ENCODE data around the gene MAPRE3. TPM values are rescaled to one million over a fixed set of nuclear protein-coding genes. Genes with fewer than 3 reads are reported as not detected.

Gene MAPRE3
- total and polyA plus RNA-seq, 9 of the 15 experiments (the other 6 are each of a cell fraction or from before 2014, with no cell fraction given) = 0.70 to 43.2 (median 12.6) TPM

DNA sequence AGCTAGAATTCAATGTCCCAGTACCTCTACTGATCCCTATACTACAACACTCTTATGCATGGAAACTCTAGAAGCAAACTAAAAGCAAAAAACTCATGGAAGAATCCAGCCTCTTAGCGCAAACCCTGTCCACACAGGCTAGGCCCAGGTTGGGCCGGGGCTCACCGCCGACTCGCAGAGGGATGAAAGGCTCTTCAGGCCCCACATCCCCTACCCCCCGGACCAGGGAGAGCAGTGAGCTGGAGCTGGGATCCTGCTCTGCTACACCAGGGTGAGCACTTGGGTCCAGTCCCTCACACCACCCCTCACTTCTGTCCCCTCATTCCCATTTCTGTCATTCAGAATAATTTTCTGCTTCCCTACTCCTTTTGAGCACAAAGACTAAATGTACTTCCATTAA lies 99.0 kb downstream of the MAPRE3 start:
- ATAC-seq = no peak
- POLR2A ChIA-PET = interaction anchor here (9.0 kb wide), 1 partner anchor 14 kb away, joined by 112 read pairs; the partner anchor contains the start of gene AGBL5

DNA sequence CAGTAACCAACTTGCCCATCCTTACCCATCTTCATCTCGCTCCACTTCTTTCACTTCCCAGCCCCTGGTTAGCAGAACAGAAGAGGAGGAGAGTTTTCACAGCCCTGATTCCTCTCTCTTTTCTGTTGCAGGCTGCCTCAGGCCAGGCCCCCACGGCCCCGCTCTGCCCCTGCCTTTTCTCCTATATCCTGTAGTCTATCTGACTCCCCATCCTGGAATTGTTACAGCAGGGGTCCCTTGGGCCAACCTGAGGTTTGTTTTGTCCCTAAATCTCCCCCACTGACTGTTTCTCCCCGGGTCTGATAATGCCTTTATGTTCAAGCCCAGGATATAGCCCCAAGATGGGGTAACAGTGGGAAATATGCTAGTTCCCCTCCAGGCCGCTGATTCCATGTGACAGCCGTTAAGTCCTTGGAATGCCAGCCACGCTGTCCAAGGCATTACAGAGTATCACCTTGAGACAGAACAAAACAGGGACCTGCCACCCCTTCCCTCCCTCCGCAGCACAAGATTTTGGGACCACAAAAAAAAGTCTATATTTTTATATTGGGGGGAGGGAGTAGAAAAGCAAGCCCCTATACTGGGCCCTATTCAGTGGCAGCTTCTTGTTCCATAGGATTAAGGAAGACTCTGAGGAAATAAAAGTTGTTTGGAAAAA lies 99.7 kb downstream of the MAPRE3 start:
- in situ Hi-C loops (cut with MboI) = no loop called here
- ATAC-seq = no peak
- no TSS peak for BruUV-seq (replicated peaks)

More for the DNA sequence above, 99.0 kb downstream of the MAPRE3 start:
- Histone ChIP-seq H3K4me1 (replicated peaks in 1 of 2; ENCODE audit: control insufficient read depth in 2 of 2, insufficient read depth in 2 of 2, low read length in 2 of 2) (peaks cover 33 to 34% of the 10 kb centered on the region in 2 experiments), H4K20me1 (replicated peaks; ENCODE audit: control insufficient read depth, insufficient read depth, low read length) (no peaks in the 10 kb centered on the region), H2AFZ (ENCODE audit: low read depth, low read length) (no peak overlapping the region), H3K27ac (ENCODE audit: extremely low read depth, low read depth, low read length) (no peak overlapping the region), H3K79me2 (ENCODE audit: control insufficient read depth, insufficient read depth, low read length) (peaks cover 29% of the 10 kb centered on the region), H3K9me1 (ENCODE audit: control insufficient read depth, insufficient read depth, low read length) (no peaks in the 10 kb centered on the region), H3K36me3 (ENCODE audit: control insufficient read depth, insufficient read depth, low read length) (peaks cover 49% of the 10 kb centered on the region), H3K9me3 (replicated peaks; ENCODE audit: control insufficient read depth, insufficient read depth, low read depth, low read length) (no peaks in the 10 kb centered on the region), H3K9ac (ENCODE audit: insufficient read depth in 1 of 2, low read depth in 2 of 2, low read length in 2 of 2) (peak overlapping the region; percentile 86 to 90; a peak in 3 of 4 replicates), H3K4me2 (ENCODE audit: insufficient read depth, low read length) (peak overlapping the region; percentile 10; the same call in 1 of the 2 replicates), H3K4me3 (no peak overlapping the region), H3K27me3 (ENCODE audit: control insufficient read depth in 2 of 2, insufficient read depth in 2 of 2, low read length in 2 of 2) (no peaks in the 10 kb centered on the region)
- BruUV-seq (replicated peaks) = no TSS peak
- in situ Hi-C loops (cut with MboI) = no loop called here
- DNase-seq (ENCODE audit: extremely low read depth in 1 of 4, low spot score in 3 of 4) = no peak
- intact Hi-C loops (cut with micrococcal nuclease) = no loop called here
- 89% methylated on average over 6 of the region's 6 CpGs for WGBS (ENCODE audit: insufficient coverage, low coverage, missing lambda C conversion rate)
- TF ChIP-seq TBL1XR1 (IDR thresholded peaks at IDR 0.05; ENCODE audit: low read length in 2 of 2) = no peak
- no peak for TF ChIP-seq ZNF830 (CRISPR knock-in tag; IDR thresholded peaks at IDR 0.05)
- no peak for FAIRE-seq
- CTCF ChIA-PET (ENCODE audit: low intra/inter-chr PET ratio) = no interaction called here

More for the DNA sequence above, 99.7 kb downstream of the MAPRE3 start:
- Histone ChIP-seq H3K4me2 (ENCODE audit: insufficient read depth, low read length) (peak overlapping the region; percentile 98), H3K4me3 (peak overlapping the region; percentile 82), H2AFZ (ENCODE audit: low read depth, low read length) (no peak overlapping the region), H3K27me3 (ENCODE audit: control insufficient read depth in 2 of 2, insufficient read depth in 2 of 2, low read length in 2 of 2) (no peaks in the 10 kb centered on the region), H3K9me1 (ENCODE audit: control insufficient read depth, insufficient read depth, low read length) (no peaks in the 10 kb centered on the region), H3K9me3 (replicated peaks; ENCODE audit: control insufficient read depth, insufficient read depth, low read depth, low read length) (no peaks in the 10 kb centered on the region), H3K79me2 (ENCODE audit: control insufficient read depth, insufficient read depth, low read length) (peaks cover 29% of the 10 kb centered on the region), H3K36me3 (ENCODE audit: control insufficient read depth, insufficient read depth, low read length) (peaks cover 47% of the 10 kb centered on the region), H3K4me1 (replicated peaks in 1 of 2; ENCODE audit: control insufficient read depth in 2 of 2, insufficient read depth in 2 of 2, low read length in 2 of 2) (peaks cover 36 to 37% of the 10 kb centered on the region in 2 experiments), H4K20me1 (replicated peaks; ENCODE audit: control insufficient read depth, insufficient read depth, low read length) (no peaks in the 10 kb centered on the region), H3K27ac (ENCODE audit: extremely low read depth, low read depth, low read length) (peak overlapping the region; percentile 86; the same call in 2 of the 3 replicates), H3K9ac (ENCODE audit: insufficient read depth in 1 of 2, low read depth in 2 of 2, low read length in 2 of 2) (peak overlapping the region; percentile 90 to 99)
- ChIA-PET POLR2A (interaction anchor here (9.0 kb wide), 1 partner anchor 15 kb away, joined by 112 read pairs; the partner anchor contains the start of gene AGBL5), CTCF (ENCODE audit: low intra/inter-chr PET ratio) (no interaction called here)
- TF ChIP-seq SMARCE1 (IDR thresholded peaks at IDR 0.05) (no peak), ZNF282 (CRISPR knock-in tag; IDR thresholded peaks at IDR 0.05) (no peak)
- FAIRE-seq = no peak
- intact Hi-C loops (cut with micrococcal nuclease) = no loop called here
- WGBS (ENCODE audit: insufficient coverage, low coverage, missing lambda C conversion rate) = 83% methylated on average over 8 of the region's 8 CpGs
- DNase-seq (ENCODE audit: extremely low read depth in 1 of 4, low spot score in 3 of 4) = no peak

All from K562 (cell line).